Esophagus squamous epithelium (tissue), 4 donors: ENCODE measurements around the gene VIM.

ENCODE experiments used
- POLR2A ChIP-seq, 4 donors: fragments of 450-650 bp; IDR thresholded peaks; one replicate each; pipeline ENCODE4 v1.6.1; 2017; ENCODE audit warnings: antibody characterized with exemption in 4 of 4, mild to moderate bottlenecking in 4 of 4, moderate library complexity in 3 of 4
- TF ChIP-seq, protein P1 (sequence below), 6 experiments: fragments of 450-650 bp in 4 of 6; fragments of 200-600 bp in 2 of 6; sonication (generic) in 2 of 6; IDR thresholded peaks; one replicate each; pipeline ENCODE4 v1.5.1; 2016 to 2019; ENCODE audit warnings: antibody characterized with exemption in 6 of 6, mild to moderate bottlenecking in 4 of 6, moderate library complexity in 4 of 6

DNA sequence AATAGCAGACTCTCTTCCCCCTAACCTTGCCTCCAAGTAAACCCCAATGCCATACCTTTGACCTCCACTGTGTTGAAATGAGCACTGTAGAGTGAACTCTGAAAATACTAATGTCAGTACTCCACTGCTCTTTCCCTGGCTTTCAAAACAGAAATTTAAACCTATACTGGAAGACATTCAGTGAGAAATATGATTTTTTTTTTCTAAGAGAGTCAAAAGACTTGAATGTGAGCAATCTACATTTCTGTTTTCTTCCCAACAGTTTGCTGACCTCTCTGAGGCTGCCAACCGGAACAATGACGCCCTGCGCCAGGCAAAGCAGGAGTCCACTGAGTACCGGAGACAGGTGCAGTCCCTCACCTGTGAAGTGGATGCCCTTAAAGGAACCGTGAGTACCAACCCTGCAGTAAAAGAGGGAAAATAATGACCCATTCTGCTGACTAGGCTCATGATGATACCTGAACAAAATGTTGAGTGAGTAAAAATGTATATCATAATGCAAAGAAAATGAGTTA is 6.4 kb downstream of the VIM start:
- TF ChIP-seq, protein P1, sequence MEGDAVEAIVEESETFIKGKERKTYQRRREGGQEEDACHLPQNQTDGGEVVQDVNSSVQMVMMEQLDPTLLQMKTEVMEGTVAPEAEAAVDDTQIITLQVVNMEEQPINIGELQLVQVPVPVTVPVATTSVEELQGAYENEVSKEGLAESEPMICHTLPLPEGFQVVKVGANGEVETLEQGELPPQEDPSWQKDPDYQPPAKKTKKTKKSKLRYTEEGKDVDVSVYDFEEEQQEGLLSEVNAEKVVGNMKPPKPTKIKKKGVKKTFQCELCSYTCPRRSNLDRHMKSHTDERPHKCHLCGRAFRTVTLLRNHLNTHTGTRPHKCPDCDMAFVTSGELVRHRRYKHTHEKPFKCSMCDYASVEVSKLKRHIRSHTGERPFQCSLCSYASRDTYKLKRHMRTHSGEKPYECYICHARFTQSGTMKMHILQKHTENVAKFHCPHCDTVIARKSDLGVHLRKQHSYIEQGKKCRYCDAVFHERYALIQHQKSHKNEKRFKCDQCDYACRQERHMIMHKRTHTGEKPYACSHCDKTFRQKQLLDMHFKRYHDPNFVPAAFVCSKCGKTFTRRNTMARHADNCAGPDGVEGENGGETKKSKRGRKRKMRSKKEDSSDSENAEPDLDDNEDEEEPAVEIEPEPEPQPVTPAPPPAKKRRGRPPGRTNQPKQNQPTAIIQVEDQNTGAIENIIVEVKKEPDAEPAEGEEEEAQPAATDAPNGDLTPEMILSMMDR (IDR thresholded peaks at IDR 0.05): no peak
- no peak for TF ChIP-seq POLR2A (IDR thresholded peaks at IDR 0.05)
